CD1c-positive myeloid dendritic cell (primary cell): Measurements from ENCODE around the gene CHST13.
"Not testable (repeated sequence)": the region's sequence is repeated elsewhere in the genome, so short reads cannot be mapped to it uniquely, and the experiment has no call there.

Source experiments
- DNase-seq: peaks from one replicate; pipeline ENCODE4 v3.0.0-alpha.2; 2016; ENCODE audit errors: extremely low spot score

Gene CHST13

GRCh38 chr3:126525853-126526667, 2.1 kb downstream of the CHST13 start:
- DNase-seq, result no peak

- DNase-seq, result no peak
These were observed 2.7 kb downstream of the CHST13 start for GRCh38 chr3:126526668-126527005.

- DNase-seq, result no peak
These were observed 3.1 kb downstream of the CHST13 start for GRCh38 chr3:126527006-126527405.

GRCh38 chr3:126527455-126528211, 3.7 kb downstream of the CHST13 start:
- peak; percentile 38 for DNase-seq

GRCh38 chr3:126528419-126528799, 4.5 kb downstream of the CHST13 start:
- DNase-seq, result no peak

- DNase-seq, result peak; percentile 30
These were observed 5.0 kb downstream of the CHST13 start for GRCh38 chr3:126528800-126529541.

- DNase-seq, result no peak
These were observed 5.7 kb downstream of the CHST13 start for GRCh38 chr3:126529585-126530170.

GRCh38 chr3:126530171-126531050, 6.5 kb downstream of the CHST13 start:
- peak; percentile 77 for DNase-seq

GRCh38 chr3:126531051-126531330, 7.0 kb downstream of the CHST13 start:
- DNase-seq, result no peak

GRCh38 chr3:126533506-126533905, 9.6 kb downstream of the CHST13 start:
- peak; percentile 32 for DNase-seq

GRCh38 chr3:126534716-126535115, 10.8 kb downstream of the CHST13 start:
- not testable (repeated sequence) for DNase-seq

GRCh38 chr3:126535636-126536035, 11.7 kb downstream of the CHST13 start:
- DNase-seq, result no peak

- no peak for DNase-seq
These were observed 12.2 kb downstream of the CHST13 start for GRCh38 chr3:126536126-126536525.

- no peak for DNase-seq
These were observed 13.3 kb downstream of the CHST13 start for GRCh38 chr3:126537116-126537729.

GRCh38 chr3:126537730-126538281, 13.9 kb downstream of the CHST13 start:
- no peak for DNase-seq

GRCh38 chr3:126538316-126538715, 14.4 kb downstream of the CHST13 start:
- DNase-seq, result no peak

GRCh38 chr3:126538966-126539365, 15.0 kb downstream of the CHST13 start:
- DNase-seq, result no peak

GRCh38 chr3:126539558-126540250, 15.7 kb downstream of the CHST13 start:
- no peak for DNase-seq

GRCh38 chr3:126540342-126540849, 16.4 kb downstream of the CHST13 start:
- DNase-seq, result peak; percentile 81
